GM12872 (cell line): ENCODE measurements around the gene SLC38A3.
A peak's percentile ranks its signal among the peaks of the same experiment; 100 is the strongest.

ENCODE experiments used
- TF ChIP-seq, protein P1 (sequence below): IDR thresholded peaks from 3 replicates; pipeline ENCODE4 v1.5.1; 2011; ENCODE audit warnings: low read depth, mild to moderate bottlenecking, low read length, moderate library complexity; ENCODE audit not compliant: insufficient read depth

SLC38A3 gene

GRCh38 chr3:50170689-50171088 is 34.4 kb upstream of the SLC38A3 start:
- TF ChIP-seq, protein P1, sequence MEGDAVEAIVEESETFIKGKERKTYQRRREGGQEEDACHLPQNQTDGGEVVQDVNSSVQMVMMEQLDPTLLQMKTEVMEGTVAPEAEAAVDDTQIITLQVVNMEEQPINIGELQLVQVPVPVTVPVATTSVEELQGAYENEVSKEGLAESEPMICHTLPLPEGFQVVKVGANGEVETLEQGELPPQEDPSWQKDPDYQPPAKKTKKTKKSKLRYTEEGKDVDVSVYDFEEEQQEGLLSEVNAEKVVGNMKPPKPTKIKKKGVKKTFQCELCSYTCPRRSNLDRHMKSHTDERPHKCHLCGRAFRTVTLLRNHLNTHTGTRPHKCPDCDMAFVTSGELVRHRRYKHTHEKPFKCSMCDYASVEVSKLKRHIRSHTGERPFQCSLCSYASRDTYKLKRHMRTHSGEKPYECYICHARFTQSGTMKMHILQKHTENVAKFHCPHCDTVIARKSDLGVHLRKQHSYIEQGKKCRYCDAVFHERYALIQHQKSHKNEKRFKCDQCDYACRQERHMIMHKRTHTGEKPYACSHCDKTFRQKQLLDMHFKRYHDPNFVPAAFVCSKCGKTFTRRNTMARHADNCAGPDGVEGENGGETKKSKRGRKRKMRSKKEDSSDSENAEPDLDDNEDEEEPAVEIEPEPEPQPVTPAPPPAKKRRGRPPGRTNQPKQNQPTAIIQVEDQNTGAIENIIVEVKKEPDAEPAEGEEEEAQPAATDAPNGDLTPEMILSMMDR = no peak

GRCh38 chr3:50171540-50172301 is 33.4 kb upstream of the SLC38A3 start:
- TF ChIP-seq, protein P1 = no peak

GRCh38 chr3:50172626-50173220 is 32.3 kb upstream of the SLC38A3 start:
- TF ChIP-seq, protein P1 = no peak

- TF ChIP-seq, protein P1 = 0 out of 3 replicates have a peak, but pooled peaks have one; percentile 16
Observed at GRCh38 chr3:50173685-50174516, 31.2 kb upstream of the SLC38A3 start.

GRCh38 chr3:50174517-50174895 is 30.6 kb upstream of the SLC38A3 start:
- TF ChIP-seq, protein P1 = no peak

- TF ChIP-seq, protein P1 = no peak
Observed at GRCh38 chr3:50174947-50175524, 30.0 kb upstream of the SLC38A3 start.

- TF ChIP-seq, protein P1 = no peak
Observed at GRCh38 chr3:50177346-50177745, 27.7 kb upstream of the SLC38A3 start.
